ENCODE data around the gene SP6.

Gene SP6

DNA sequence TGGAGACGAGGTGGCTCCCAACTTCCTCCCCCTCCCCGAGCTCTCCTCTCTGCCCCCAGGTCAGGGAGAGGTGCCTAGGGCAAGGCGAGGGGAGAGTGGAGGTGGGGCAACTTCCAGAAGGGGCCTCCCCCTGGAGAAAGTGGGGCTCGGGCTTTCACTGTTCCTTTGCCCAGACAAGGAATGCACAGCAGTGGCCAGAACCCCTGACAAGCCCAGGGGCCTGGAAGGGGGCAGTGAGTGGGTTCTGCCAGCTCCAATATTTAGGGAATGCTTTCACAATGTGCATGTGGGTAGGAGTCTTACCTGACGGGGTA is 33.4 kb upstream of the SP6 start:
- Histone ChIP-seq H3K9me3 (ENCODE audit: control insufficient read depth, low read length) (no peaks in the 10 kb centered on the region), H3K79me2 (no peaks in the 10 kb centered on the region), H3K36me3 (ENCODE audit: control insufficient read depth, insufficient read depth, low read length) (no peaks in the 10 kb centered on the region), H3K27ac (peak overlapping the region; percentile 82), H3K27me3 (ENCODE audit: control insufficient read depth, insufficient read depth, low read length) (no peaks in the 10 kb centered on the region), H3K9ac (no peak overlapping the region), H2AFZ (peak overlapping the region; percentile 71), H3K4me3 (ENCODE audit: low read depth, low read length) (no peak overlapping the region), H3K4me2 (ENCODE audit: low read length) (peak overlapping the region; percentile 29), H3K4me1 (peaks cover 28% of the 10 kb centered on the region)
- TF ChIP-seq, protein P1, sequence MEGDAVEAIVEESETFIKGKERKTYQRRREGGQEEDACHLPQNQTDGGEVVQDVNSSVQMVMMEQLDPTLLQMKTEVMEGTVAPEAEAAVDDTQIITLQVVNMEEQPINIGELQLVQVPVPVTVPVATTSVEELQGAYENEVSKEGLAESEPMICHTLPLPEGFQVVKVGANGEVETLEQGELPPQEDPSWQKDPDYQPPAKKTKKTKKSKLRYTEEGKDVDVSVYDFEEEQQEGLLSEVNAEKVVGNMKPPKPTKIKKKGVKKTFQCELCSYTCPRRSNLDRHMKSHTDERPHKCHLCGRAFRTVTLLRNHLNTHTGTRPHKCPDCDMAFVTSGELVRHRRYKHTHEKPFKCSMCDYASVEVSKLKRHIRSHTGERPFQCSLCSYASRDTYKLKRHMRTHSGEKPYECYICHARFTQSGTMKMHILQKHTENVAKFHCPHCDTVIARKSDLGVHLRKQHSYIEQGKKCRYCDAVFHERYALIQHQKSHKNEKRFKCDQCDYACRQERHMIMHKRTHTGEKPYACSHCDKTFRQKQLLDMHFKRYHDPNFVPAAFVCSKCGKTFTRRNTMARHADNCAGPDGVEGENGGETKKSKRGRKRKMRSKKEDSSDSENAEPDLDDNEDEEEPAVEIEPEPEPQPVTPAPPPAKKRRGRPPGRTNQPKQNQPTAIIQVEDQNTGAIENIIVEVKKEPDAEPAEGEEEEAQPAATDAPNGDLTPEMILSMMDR (IDR thresholded peaks at IDR 0.05), result no peak

DNA sequence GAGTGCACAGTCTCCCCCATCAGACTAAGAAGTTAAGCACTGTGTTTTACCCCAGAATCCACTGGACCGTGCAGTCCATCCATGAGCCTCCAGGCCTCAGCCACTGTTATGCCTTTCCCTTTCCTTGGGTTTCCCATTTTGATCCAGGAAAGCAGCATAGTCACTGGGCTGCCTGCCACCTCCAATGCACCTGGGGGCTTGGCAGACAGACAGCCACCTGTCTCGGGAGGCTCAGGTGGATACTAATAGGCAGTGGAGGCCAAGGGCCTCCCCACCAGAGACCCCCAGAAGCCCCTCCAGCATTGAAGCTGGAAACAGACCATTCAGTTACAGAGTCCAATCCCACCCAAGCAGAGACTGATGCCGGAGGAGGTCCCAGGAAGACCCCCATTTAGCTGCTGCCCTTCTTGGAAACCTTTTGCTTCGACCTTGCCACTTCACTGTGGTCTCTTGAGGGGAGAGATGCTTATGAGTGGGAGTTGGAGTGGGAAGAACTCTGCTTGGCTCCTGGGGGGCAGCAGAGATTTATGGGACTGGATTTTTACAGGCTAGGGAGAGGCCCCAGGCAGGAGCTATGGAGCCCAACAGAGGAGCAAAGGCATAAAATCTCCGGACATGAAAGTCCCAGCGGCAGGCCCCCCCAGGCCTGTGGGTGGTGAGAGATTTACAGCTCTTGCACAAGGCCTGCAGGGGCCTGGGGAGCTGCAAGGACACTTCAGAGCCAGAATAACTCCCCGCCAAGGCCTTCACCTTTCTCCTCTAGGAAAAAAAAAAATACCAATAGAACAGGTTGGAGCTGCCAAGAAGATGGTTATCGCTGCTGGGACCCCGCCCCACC is 32.8 kb upstream of the SP6 start:
- TF ChIP-seq, protein P1 (IDR thresholded peaks at IDR 0.05), result no peak
- H3K36me3 ChIP-seq (ENCODE audit: control insufficient read depth, insufficient read depth, low read length), result no peaks in the 10 kb centered on the region
- no peak overlapping the region for H3K9ac ChIP-seq

DNA sequence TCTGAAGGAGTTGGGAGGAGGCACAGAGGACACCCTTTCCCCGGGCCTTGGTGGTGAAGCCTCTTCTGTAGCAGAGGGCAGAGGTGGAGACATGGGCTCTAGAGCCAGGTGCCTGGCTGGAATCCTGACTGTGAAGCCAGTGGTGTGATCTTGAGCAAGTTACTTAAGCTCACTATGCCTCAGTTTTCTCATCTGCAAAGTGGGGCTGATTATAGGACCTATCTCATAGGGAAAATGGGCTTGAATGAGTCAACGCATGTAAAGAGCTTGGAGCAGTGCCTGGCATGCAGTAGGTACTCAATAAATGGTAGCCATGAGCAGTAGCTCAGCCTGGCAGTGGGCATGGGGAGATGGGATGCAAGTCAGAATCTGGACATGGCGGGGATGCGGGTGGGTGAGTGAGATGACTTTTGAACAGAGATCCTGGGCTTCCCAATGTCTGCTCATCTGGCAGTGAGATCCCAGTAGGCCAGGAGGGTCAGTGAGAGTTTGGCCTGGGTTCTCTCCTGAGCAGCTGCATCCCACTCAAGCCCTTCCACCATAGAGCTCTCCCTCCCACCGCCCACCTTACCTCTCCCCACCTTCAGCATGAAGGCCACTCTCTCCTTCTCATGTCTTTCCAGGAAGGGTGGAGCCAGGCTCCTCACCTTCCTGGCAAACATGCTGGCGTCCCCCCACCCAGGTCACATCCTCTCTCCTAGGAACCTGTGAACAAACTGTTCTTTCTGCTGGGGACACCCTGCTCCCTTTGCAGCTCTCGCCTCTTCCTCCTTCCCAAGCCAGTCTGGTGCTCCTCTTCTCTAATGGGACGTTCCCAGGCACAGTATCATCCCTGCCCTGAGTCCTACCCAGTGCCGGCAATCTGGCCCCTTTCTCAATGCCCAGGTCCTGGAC is 32.0 kb upstream of the SP6 start:
- Histone ChIP-seq H3K4me1 (peaks cover 28% of the 10 kb centered on the region), H3K27me3 (ENCODE audit: control insufficient read depth, insufficient read depth, low read length) (no peaks in the 10 kb centered on the region), H3K4me2 (ENCODE audit: low read length) (no peak overlapping the region), H3K9me3 (ENCODE audit: control insufficient read depth, low read length) (no peaks in the 10 kb centered on the region), H2AFZ (peak overlapping the region; percentile 71), H3K4me3 (ENCODE audit: low read depth, low read length) (no peak overlapping the region), H3K36me3 (ENCODE audit: control insufficient read depth, insufficient read depth, low read length) (no peaks in the 10 kb centered on the region), H3K9ac (no peak overlapping the region), H3K79me2 (no peaks in the 10 kb centered on the region), H3K27ac (peak overlapping the region; percentile 82)
- TF ChIP-seq, protein P1 (IDR thresholded peaks at IDR 0.05), result no peak

More for the DNA sequence above, 32.8 kb upstream of the SP6 start:
- Histone ChIP-seq H3K4me2 (ENCODE audit: low read length) (peak overlapping the region; percentile 29), H2AFZ (peak overlapping the region; percentile 71), H3K9me3 (ENCODE audit: control insufficient read depth, low read length) (no peaks in the 10 kb centered on the region), H3K4me1 (peaks cover 28% of the 10 kb centered on the region), H3K27ac (peak overlapping the region; percentile 82), H3K4me3 (ENCODE audit: low read depth, low read length) (no peak overlapping the region), H3K79me2 (no peaks in the 10 kb centered on the region), H3K27me3 (ENCODE audit: control insufficient read depth, insufficient read depth, low read length) (no peaks in the 10 kb centered on the region)

DNA sequence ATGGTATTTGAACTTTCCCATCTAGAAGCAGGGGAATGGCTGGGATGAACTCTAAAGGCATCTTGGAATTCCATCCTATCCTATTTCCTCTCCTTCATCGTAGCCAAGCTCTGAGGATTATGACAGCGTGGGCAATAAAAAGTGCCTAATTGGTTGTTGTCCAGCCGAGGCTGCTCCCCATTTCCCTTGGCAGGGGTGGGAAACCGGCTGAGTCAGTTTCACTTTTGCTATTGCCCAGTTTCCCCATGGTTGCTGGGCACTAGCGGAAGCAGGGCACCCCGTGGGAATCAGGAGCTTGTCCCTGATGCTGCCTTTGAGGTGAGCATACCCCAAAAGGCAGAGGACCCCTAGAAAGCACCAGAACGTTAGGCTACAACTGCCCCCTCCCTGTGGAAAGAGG is 31.3 kb upstream of the SP6 start:
- H3K4me2 ChIP-seq (ENCODE audit: low read length), result no peak overlapping the region
- TF ChIP-seq, protein P1 (IDR thresholded peaks at IDR 0.05), result no peak
- no peak overlapping the region for H3K4me3 ChIP-seq (ENCODE audit: low read depth, low read length)
- no peak overlapping the region for H2AFZ ChIP-seq
- peaks cover 28% of the 10 kb centered on the region for H3K4me1 ChIP-seq
- no peak overlapping the region for H3K9ac ChIP-seq
- H3K27ac ChIP-seq, result peak overlapping the region; percentile 82
- H3K9me3 ChIP-seq (ENCODE audit: control insufficient read depth, low read length), result no peaks in the 10 kb centered on the region
- no peaks in the 10 kb centered on the region for H3K27me3 ChIP-seq (ENCODE audit: control insufficient read depth, insufficient read depth, low read length)
- H3K79me2 ChIP-seq, result no peaks in the 10 kb centered on the region
- H3K36me3 ChIP-seq (ENCODE audit: control insufficient read depth, insufficient read depth, low read length), result no peaks in the 10 kb centered on the region

Measured in parathyroid adenoma (tissue), 2 donors.